Karpas-422 (cell line): ENCODE data around the gene MAFF. TPM values are rescaled to one million over a fixed set of nuclear protein-coding genes. Genes with fewer than 3 reads are reported as not detected.
"Not testable (repeated sequence)": the region's sequence is repeated elsewhere in the genome, so short reads cannot be mapped to it uniquely, and the experiment has no call there.

Source experiments
- DNase-seq: peaks from one replicate; pipeline ENCODE4 v3.0.0-alpha.2; 2015
- H2AFZ ChIP-seq: fragments of 200-600 bp; sonication (generic); 2 replicates; pipeline ENCODE4 v1.6.1; 2014; ENCODE audit warnings: antibody characterized with exemption, low read length, mixed read lengths
- H3K27ac ChIP-seq: fragments of 200-600 bp; sonication (generic); 2 replicates; pipeline ENCODE4 v1.5.1; 2014; ENCODE audit warnings: mild to moderate bottlenecking, low read length, moderate library complexity
- H3K27me3 ChIP-seq: fragments of 200-600 bp; sonication (generic); 2 replicates; pipeline ENCODE4 v1.6.1; 2014; ENCODE audit warnings: low read length, mixed read lengths
- H3K36me3 ChIP-seq: fragments of 200-600 bp; sonication (generic); 2 replicates; pipeline ENCODE4 v1.6.1; 2014; ENCODE audit warnings: low read length, mixed read lengths; ENCODE audit not compliant: insufficient read depth
- H3K4me1 ChIP-seq: fragments of 200-600 bp; sonication (generic); 2 replicates; pipeline ENCODE4 v1.6.1; 2014; ENCODE audit warnings: mild to moderate bottlenecking, low read length, mixed read lengths
- H3K4me2 ChIP-seq: fragments of 200-600 bp; sonication (generic); 2 replicates; pipeline ENCODE4 v1.6.1; 2014; ENCODE audit warnings: low read length, low read depth, mild to moderate bottlenecking; ENCODE audit not compliant: poor library complexity, severe bottlenecking
- H3K4me3 ChIP-seq: fragments of 200-600 bp; sonication (generic); 2 replicates; pipeline ENCODE4 v1.5.1; 2014; ENCODE audit warnings: mild to moderate bottlenecking, antibody characterized with exemption, low read length, mixed read lengths
- H3K79me2 ChIP-seq: fragments of 200-600 bp; sonication (generic); 2 replicates; pipeline ENCODE4 v1.6.1; 2014; ENCODE audit warnings: mild to moderate bottlenecking, low read length, mixed read lengths
- H3K9ac ChIP-seq: fragments of 200-600 bp; sonication (generic); 2 replicates; pipeline ENCODE4 v1.6.0; 2014; ENCODE audit warnings: low read length
- H3K9me2 ChIP-seq: fragments of 200-600 bp; sonication (generic), shearing (Covaris generic); replicated peaks from 2 replicates; pipeline ENCODE4 v1.6.0; 2014; ENCODE audit warnings: mild to moderate bottlenecking, low read length, moderate library complexity; ENCODE audit not compliant: insufficient read depth
- H3K9me3 ChIP-seq: fragments of 300-700, 200-600 bp; sonication (generic); 2 replicates; pipeline ENCODE4 v1.6.1; 2014; ENCODE audit warnings: low read length, mixed read lengths
- H4K20me1 ChIP-seq: fragments of 200-600 bp; sonication (generic); 2 replicates; pipeline ENCODE4 v1.6.1; 2014; ENCODE audit warnings: mild to moderate bottlenecking, antibody characterized with exemption, low read length, low read depth; ENCODE audit not compliant: insufficient read depth
- total RNA-seq: library from RNA; depleted of rRNA; stranded (reverse); fragments of >200 nt; shearing (Covaris generic); gene quantifications from 2 replicates; pipeline ENCODE4 v1.2.3, GENCODE V29; 2014; ENCODE audit warnings: low replicate concordance; rRNA removed

The MAFF gene
- total RNA-seq = 2.9 and 9.0 TPM in 2 replicates

DNA sequence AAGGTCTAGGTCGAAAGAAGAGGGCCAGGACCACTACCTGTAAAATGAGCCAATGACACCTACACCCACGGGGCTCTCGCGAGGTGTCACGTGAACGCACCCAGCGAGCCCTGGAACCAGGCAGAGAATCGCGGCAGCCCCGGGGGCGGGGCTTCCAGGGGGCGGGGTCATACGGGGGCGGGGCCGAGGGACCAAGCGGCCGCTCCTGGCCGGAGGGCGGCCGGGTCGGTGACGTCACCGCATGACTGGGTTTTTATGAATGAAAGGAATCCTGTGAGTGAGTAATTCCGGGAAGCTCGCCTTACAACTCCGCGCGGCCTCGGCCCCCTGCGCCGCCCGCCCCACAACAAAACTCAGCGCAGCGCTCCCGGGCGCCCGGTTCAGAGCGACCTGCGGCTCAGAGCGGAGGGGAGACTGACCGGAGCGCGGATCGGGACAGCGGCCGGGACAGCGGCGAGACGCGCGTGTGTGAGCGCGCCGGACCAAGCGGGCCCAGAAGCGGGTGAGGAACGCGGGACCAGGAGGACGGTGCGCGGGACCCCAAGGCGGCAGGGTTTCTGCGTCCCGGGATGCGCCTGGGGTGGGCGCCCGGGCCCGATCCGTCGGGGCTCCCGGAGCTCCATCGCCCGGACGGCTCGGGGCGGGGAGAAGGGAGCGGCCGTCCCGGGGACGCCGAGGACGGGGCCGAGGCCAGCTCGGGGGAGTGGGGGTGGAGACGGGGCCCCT is at the start of gene MAFF:
Gene MAFF (plus strand): TSS at position 284 of the 726 bp plus-strand sequence. CDS start 11,860 bp downstream, outside the sequence.
- H3K4me1 ChIP-seq = peaks cover 37% of the 10 kb centered on the region
- H3K9me3 ChIP-seq = no peaks in the 10 kb centered on the region
- peaks cover 21% of the 10 kb centered on the region for H4K20me1 ChIP-seq
- H3K36me3 ChIP-seq = no peaks in the 10 kb centered on the region
- H3K27me3 ChIP-seq = no peaks in the 10 kb centered on the region
- H2AFZ ChIP-seq = peak within 1 kb of the TSS; percentile 83
- peak within 1 kb of the TSS; percentile 83 for H3K4me2 ChIP-seq
- H3K9me2 ChIP-seq = no peaks in the 10 kb centered on the region
- no peak within 1 kb of the TSS for H3K27ac ChIP-seq
- peak within 1 kb of the TSS; percentile 67 for H3K9ac ChIP-seq
- DNase-seq = peak; percentile 96
- peak within 1 kb of the TSS; percentile 73 for H3K4me3 ChIP-seq
- H3K79me2 ChIP-seq = no peaks in the 10 kb centered on the region

DNA sequence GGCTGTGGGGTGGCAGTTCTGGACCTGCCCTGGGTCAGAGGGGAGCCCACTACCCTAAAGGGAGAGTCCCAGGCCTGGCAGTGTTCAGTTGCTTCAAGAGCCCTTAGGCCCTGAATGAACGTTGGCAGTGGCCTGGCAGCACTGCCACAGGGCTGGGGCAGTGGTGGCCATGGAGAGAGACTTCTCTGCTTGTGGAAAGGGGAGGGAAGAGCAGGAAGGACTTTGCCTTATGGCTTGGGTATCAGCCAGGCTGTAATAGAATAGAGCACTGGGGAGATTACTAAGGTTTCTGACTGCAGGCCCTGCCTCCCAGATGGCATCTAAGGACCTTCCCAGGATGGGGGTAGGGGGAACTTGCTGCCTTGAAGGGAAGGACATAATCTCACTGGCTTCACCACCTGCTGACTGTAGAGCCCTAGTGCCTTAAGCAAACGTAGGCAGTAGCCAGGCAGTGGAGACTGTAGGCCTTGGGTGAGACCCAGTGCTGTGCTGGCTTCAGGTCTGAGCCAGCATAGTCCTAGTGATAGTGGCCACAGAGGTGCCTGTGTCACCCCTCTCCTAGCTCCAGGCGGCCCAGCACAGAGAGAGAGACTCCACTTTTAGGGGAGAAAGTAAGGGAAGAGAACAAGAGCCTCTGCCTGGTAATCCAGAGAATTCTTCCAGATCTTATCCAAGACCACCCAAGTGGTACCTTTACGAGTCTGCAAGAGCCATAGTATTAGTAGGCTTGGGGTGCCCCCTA is 47.8 kb upstream of the MAFF start:
- Histone ChIP-seq H3K79me2 (no peaks in the 10 kb centered on the region), H3K9me3 (no peaks in the 10 kb centered on the region), H2AFZ (no peak overlapping the region), H4K20me1 (no peaks in the 10 kb centered on the region), H3K27me3 (no peaks in the 10 kb centered on the region), H3K9ac (no peak overlapping the region), H3K36me3 (no peaks in the 10 kb centered on the region), H3K27ac (no peak overlapping the region), H3K4me2 (no peak overlapping the region), H3K4me3 (no peak overlapping the region), H3K9me2 (no peaks in the 10 kb centered on the region), H3K4me1 (peaks cover 9% of the 10 kb centered on the region)
- DNase-seq = peak; percentile 56

DNA sequence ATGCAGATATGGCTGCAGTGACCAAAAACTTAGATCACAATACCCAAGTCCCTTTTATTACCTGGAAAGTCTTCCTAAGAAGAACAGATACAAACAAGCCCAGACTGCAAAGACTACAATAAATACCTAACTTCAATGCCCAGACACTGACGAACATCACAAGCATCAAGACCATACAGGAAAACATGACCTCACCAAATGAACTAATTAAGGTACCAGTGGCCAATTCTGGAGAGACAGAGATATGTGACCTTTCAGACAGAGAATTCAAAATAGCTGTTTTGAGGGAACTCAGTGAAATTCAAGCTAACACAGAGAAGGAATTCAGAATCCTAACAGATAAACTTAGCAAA is 47.3 kb upstream of the MAFF start:
- H3K9me2 ChIP-seq, H3K4me2 ChIP-seq, H3K79me2 ChIP-seq, H3K9me3 ChIP-seq, H4K20me1 ChIP-seq, H3K9ac ChIP-seq, DNase-seq, H3K4me1 ChIP-seq, H3K27me3 ChIP-seq, H2AFZ ChIP-seq, H3K4me3 ChIP-seq, H3K27ac ChIP-seq, H3K36me3 ChIP-seq: not testable (repeated sequence)

DNA sequence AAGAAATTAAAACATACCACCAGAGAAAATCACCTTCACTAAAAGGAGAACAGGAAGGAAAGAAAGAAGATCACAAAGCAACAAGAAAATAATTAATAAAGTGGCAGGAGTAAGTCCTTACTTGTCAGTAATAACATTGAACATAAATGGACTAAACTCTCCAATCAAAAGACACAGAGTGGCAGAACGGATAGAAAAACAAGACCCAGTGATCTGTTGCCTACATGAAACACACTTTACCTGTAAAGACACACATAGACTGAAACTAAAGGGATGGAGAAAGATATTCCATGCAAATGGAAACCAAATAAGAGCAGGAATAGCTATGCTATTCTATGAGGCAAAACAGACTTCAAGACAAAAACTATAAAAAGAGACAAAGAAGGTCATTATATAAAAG is 46.1 kb upstream of the MAFF start:
- H3K27me3 ChIP-seq = no peaks in the 10 kb centered on the region
- no peak for DNase-seq
- H3K4me2 ChIP-seq = no peak overlapping the region
- H3K4me3 ChIP-seq = no peak overlapping the region
- no peaks in the 10 kb centered on the region for H4K20me1 ChIP-seq
- H3K9ac ChIP-seq = no peak overlapping the region
- no peaks in the 10 kb centered on the region for H3K9me2 ChIP-seq
- H3K4me1 ChIP-seq = peaks cover 12% of the 10 kb centered on the region
- no peaks in the 10 kb centered on the region for H3K79me2 ChIP-seq
- no peak overlapping the region for H3K27ac ChIP-seq
- H3K36me3 ChIP-seq = no peaks in the 10 kb centered on the region
- no peaks in the 10 kb centered on the region for H3K9me3 ChIP-seq
- H2AFZ ChIP-seq = no peak overlapping the region

DNA sequence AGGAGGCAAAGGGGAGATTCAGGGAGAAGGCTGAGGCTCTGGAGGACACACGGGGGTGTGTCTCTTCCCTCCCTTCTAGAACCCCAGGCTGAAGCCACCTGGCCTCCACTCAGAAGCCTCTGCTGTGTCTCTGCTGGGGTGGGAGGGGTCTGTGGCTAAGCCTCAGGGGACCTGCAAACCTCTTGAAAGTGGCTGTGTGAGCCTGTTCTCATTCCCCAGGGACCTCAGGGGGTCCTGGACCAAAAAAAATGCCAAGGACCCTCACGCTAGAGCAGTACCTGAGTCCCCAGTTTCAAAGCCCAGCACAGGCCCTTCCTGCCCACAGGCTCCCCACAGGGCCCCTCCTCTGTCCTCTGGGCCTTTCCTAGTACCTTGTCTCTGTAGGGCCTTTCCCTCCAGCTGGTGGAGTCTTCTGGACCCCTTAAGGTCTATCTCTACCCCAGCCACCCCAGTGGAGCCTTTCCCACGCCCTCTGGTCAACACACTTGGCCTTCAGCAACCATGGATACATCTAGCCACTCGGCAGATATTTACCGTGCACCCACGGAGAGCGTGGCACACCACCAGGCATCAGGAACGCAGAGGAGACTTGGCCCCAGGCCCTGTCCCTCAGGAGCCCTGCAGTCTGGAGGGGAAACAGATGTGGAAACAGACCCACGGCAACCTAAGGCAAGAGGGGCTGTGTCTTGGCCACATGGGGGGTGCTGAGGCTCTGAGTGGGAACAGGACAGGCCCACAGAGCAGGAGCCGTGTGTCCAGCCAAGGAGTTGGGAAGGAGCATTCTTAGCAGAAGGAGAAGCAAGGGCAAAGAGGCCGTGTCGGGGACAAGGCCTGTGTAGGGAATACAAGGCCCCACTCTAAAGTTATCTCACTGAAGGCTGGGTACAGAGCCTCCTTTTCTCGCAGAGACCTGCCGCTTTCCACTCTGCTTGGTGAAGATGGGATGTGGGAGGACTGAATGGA is 38.6 kb upstream of the MAFF start:
- Histone ChIP-seq H3K4me2 (peak overlapping the region; percentile 15), H3K9ac (no peak overlapping the region), H3K4me1 (peaks cover 19% of the 10 kb centered on the region), H3K4me3 (no peak overlapping the region), H3K27ac (no peak overlapping the region), H3K9me2 (no peaks in the 10 kb centered on the region), H2AFZ (no peak overlapping the region), H3K79me2 (no peaks in the 10 kb centered on the region), H4K20me1 (no peaks in the 10 kb centered on the region), H3K27me3 (no peaks in the 10 kb centered on the region), H3K9me3 (no peaks in the 10 kb centered on the region), H3K36me3 (0 out of 2 replicates have a peak, but pooled peaks cover 3% of the 10 kb centered on the region)
- no peak for DNase-seq

DNA sequence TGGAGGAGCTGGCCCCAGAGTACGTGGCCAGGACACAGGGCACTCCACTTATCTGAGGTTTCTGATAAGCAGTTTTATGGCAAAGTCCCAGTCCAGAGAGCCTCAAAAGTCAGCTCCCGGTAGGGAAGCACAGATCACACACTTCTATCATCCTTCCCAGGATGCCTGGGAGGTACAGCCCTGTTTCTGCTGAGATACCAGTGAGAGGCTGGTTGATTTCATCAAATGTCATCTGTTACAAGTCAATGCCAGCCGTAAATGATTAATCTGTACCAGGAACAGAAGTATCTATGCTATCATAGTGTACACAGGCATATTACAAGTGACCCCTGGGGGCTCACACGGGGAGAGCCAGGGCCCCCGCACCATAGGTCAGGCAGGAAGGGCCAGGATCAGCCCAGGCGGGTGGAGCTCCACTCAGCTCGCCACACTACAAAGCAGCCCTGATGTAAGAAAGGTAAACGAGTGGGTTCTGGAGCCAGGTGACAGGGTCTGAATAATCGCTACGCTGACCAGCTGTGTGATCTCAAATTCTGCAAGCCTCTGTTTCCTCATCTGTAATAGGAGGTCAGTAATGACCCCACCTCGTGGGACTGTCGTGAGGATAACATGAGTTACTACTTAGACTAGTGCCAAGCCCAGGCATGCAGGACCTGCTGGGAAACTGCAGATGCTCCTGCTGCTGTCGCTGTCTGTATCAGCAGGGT is 37.8 kb upstream of the MAFF start:
- no peak overlapping the region for H2AFZ ChIP-seq
- H3K9ac ChIP-seq = no peak overlapping the region
- 0 out of 2 replicates have a peak, but pooled peaks cover 3% of the 10 kb centered on the region for H3K36me3 ChIP-seq

DNA sequence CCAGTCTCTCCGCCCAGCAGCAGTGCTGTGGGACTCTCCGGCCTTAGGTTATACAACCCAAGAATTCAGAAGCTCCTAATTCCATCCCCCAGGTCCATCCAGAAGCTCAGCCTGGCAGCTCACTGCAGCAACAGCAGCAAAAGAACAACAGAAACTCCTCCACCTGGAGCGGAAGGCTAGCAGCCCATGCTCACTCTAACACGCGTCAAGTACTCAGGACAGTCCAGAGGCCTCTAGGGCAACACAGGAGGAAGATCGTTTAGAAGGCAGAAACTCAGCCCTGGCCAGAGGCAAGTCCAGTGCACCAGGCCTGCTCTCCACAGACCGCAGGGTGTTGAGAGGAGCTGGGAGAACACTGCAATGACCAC is 37.3 kb upstream of the MAFF start:
- H3K79me2 ChIP-seq = no peaks in the 10 kb centered on the region
- no peak overlapping the region for H2AFZ ChIP-seq
- H3K27me3 ChIP-seq = no peaks in the 10 kb centered on the region
- H3K9me2 ChIP-seq = no peaks in the 10 kb centered on the region
- 0 out of 2 replicates have a peak, but pooled peaks cover 3% of the 10 kb centered on the region for H3K36me3 ChIP-seq
- no peak overlapping the region for H3K27ac ChIP-seq
- no peak for DNase-seq
- H3K9me3 ChIP-seq = no peaks in the 10 kb centered on the region
- H3K9ac ChIP-seq = no peak overlapping the region
- no peaks in the 10 kb centered on the region for H4K20me1 ChIP-seq
- H3K4me2 ChIP-seq = no peak overlapping the region
- peaks cover 19% of the 10 kb centered on the region for H3K4me1 ChIP-seq
- H3K4me3 ChIP-seq = no peak overlapping the region

More for the DNA sequence above, 37.8 kb upstream of the MAFF start:
- Histone ChIP-seq H3K4me2 (no peak overlapping the region), H3K4me1 (peaks cover 19% of the 10 kb centered on the region), H3K9me2 (no peaks in the 10 kb centered on the region), H3K9me3 (no peaks in the 10 kb centered on the region), H4K20me1 (no peaks in the 10 kb centered on the region), H3K27me3 (no peaks in the 10 kb centered on the region), H3K4me3 (no peak overlapping the region), H3K27ac (no peak overlapping the region), H3K79me2 (no peaks in the 10 kb centered on the region)
- DNase-seq = no peak
